ENCODE data around the gene RND2. TPM values are rescaled to one million over a fixed set of nuclear protein-coding genes. Genes with fewer than 3 reads are reported as not detected.

Gene RND2
- total and polyA plus RNA-seq, 4 donors: 1.9 to 2.8 (median 2.2) TPM

- TF ChIP-seq ZBTB33 (IDR thresholded peaks at IDR 0.05) (no peak), TAF1 (conservative IDR thresholded peaks at IDR 0.05) (no peak), CTCF (IDR thresholded peaks at IDR 0.05; ENCODE audit: low read depth, low read length, missing input control) (no peak), HNF4G (IDR thresholded peaks at IDR 0.05) (no peak)
- no peaks in the 10 kb centered on the region for H3K36me3 ChIP-seq (ENCODE audit: control insufficient read depth in 4 of 4, insufficient read depth in 3 of 4, low read depth in 1 of 4, low read length in 3 of 4)
- WGBS: 85% methylated on average over 3 of the region's 3 CpGs
Observed at GRCh38 chr17:43031666-43032065, 6.6 kb downstream of the RND2 start.

GRCh38 chr17:43033948-43034881, 9.2 kb downstream of the RND2 start:
- Histone ChIP-seq H3K4me1 (ENCODE audit: control insufficient read depth in 4 of 4, insufficient read depth in 4 of 4, low read length in 3 of 4) (peaks cover 2 to 20% (median 11%) of the 10 kb centered on the region in 4 donors), H3K9ac (ENCODE audit: low read depth in 1 of 2, low read length in 2 of 2) (no peak overlapping the region), H3K4me3 (ENCODE audit: low read depth in 1 of 3, low read length in 3 of 3) (no peak overlapping the region), H3K27ac (ENCODE audit: low read depth in 1 of 2, low read length in 2 of 2) (no peak overlapping the region), H3K36me3 (ENCODE audit: control insufficient read depth in 4 of 4, insufficient read depth in 3 of 4, low read depth in 1 of 4, low read length in 3 of 4) (no peaks in the 10 kb centered on the region), H3K27me3 (ENCODE audit: control insufficient read depth in 4 of 4, insufficient read depth in 4 of 4, low read length in 3 of 4) (no peaks in the 10 kb centered on the region), H3K9me3 (ENCODE audit: control insufficient read depth in 4 of 4, low read length in 3 of 4) (no peaks in the 10 kb centered on the region)
- TF ChIP-seq REST (IDR thresholded peaks at IDR 0.05) (no peak), HNF4A (conservative IDR thresholded peaks at IDR 0.05) (no peak), GABPA (IDR thresholded peaks at IDR 0.05 in 1 of 2, conservative IDR thresholded peaks at IDR 0.05 in 1 of 2) (no peak), NR2F2 (IDR thresholded peaks at IDR 0.05) (no peak), FOXA2 (IDR thresholded peaks at IDR 0.05) (no peak), JUND (IDR thresholded peaks at IDR 0.05) (no peak), YY1 (IDR thresholded peaks at IDR 0.05) (no peak), RXRA (IDR thresholded peaks at IDR 0.05) (no peak), CTCF (IDR thresholded peaks at IDR 0.05; ENCODE audit: low read depth, low read length, missing input control) (no peak), FOXA1 (IDR thresholded peaks at IDR 0.05) (no peak), ZBTB33 (IDR thresholded peaks at IDR 0.05) (no peak)
- 73% methylated on average over 12 of the region's 12 CpGs for WGBS
- DNase-seq (ENCODE audit: low spot score): no peak

More at GRCh38 chr17:43031666-43032065, 6.6 kb downstream of the RND2 start:
- H3K4me3 ChIP-seq (ENCODE audit: low read depth in 1 of 3, low read length in 3 of 3): no peak overlapping the region
- H3K9me3 ChIP-seq (ENCODE audit: control insufficient read depth in 4 of 4, low read length in 3 of 4): no peaks in the 10 kb centered on the region
- H3K27ac ChIP-seq (ENCODE audit: low read depth in 1 of 2, low read length in 2 of 2): no peak overlapping the region
- peaks cover 4 to 16% (median 8%) of the 10 kb centered on the region in 4 donors for H3K4me1 ChIP-seq (ENCODE audit: control insufficient read depth in 4 of 4, insufficient read depth in 4 of 4, low read length in 3 of 4)
- no peak overlapping the region for H3K9ac ChIP-seq (ENCODE audit: low read depth in 1 of 2, low read length in 2 of 2)
- H3K27me3 ChIP-seq (ENCODE audit: control insufficient read depth in 4 of 4, insufficient read depth in 4 of 4, low read length in 3 of 4): no peaks in the 10 kb centered on the region
- no peak for DNase-seq (ENCODE audit: low spot score)
